HG03135 (cell line): ENCODE data around the gene TRIM4.
"Not testable (repeated sequence)": the region's sequence is repeated elsewhere in the genome, so short reads cannot be mapped to it uniquely, and the experiment has no call there.

ENCODE experiments used
- ATAC-seq: cut with Tn5 transposase; IDR thresholded peaks from one replicate; pipeline ENCODE4 v1.9.1; 2021; ENCODE audit warnings: mild to moderate bottlenecking, moderate library complexity; ENCODE audit not compliant: unreplicated experiment

Gene TRIM4

GRCh38 chr7:99918959-99919813 is at the start of gene TRIM4:
TSS of gene TRIM4 (minus strand) at chr7:99919530. CDS start at chr7:99919401, 129 bp downstream.
- ATAC-seq = peak; percentile 96

GRCh38 chr7:99958564-99959227 is 39.4 kb upstream of the TRIM4 start:
- no peak for ATAC-seq

- ATAC-seq = no peak
Observed at GRCh38 chr7:99955247-99955646, 35.9 kb upstream of the TRIM4 start.

- not testable (repeated sequence) for ATAC-seq
Observed at GRCh38 chr7:99954643-99955042, 35.3 kb upstream of the TRIM4 start.

- no peak for ATAC-seq
Observed at GRCh38 chr7:99953649-99954048, 34.3 kb upstream of the TRIM4 start.

- not testable (repeated sequence) for ATAC-seq
Observed at GRCh38 chr7:99952649-99953048, 33.3 kb upstream of the TRIM4 start.

GRCh38 chr7:99950819-99951218 is 31.5 kb upstream of the TRIM4 start:
- not testable (repeated sequence) for ATAC-seq

- no peak for ATAC-seq
Observed at GRCh38 chr7:99949645-99950228, 30.4 kb upstream of the TRIM4 start.

GRCh38 chr7:99947608-99948007 is 28.3 kb upstream of the TRIM4 start:
- ATAC-seq = no peak

GRCh38 chr7:99944497-99945070 is 25.3 kb upstream of the TRIM4 start:
- ATAC-seq = no peak

GRCh38 chr7:99943641-99944496 is 24.5 kb upstream of the TRIM4 start:
- ATAC-seq = no peak

GRCh38 chr7:99938296-99938695 is 19.0 kb upstream of the TRIM4 start:
- ATAC-seq = no peak

- ATAC-seq = not testable (repeated sequence)
Observed at GRCh38 chr7:99935009-99935408, 15.7 kb upstream of the TRIM4 start.

GRCh38 chr7:99930376-99930775 is 11.0 kb upstream of the TRIM4 start:
- no peak for ATAC-seq

- no peak for ATAC-seq
Observed at GRCh38 chr7:99929730-99930053, 10.4 kb upstream of the TRIM4 start.

- no peak for ATAC-seq
Observed at GRCh38 chr7:99928994-99929729, 9.8 kb upstream of the TRIM4 start, which contains the start of gene GJC3. TSS of gene GJC3 (minus strand) at chr7:99929620. CDS start at chr7:99929620, 0 bp downstream.

- ATAC-seq = no peak
Observed at GRCh38 chr7:99928188-99928587, 8.9 kb upstream of the TRIM4 start.

GRCh38 chr7:99927536-99927935 is 8.2 kb upstream of the TRIM4 start:
- ATAC-seq = no peak

GRCh38 chr7:99926321-99926720 is 7.0 kb upstream of the TRIM4 start:
- ATAC-seq = no peak

- ATAC-seq = no peak
Observed at GRCh38 chr7:99923200-99923599, 3.9 kb upstream of the TRIM4 start.
